SK-N-MC (cell line): ENCODE data around the gene CCR8.

ENCODE experiments used
- DNase-seq: peaks from one replicate; pipeline ENCODE4 v3.0.0-alpha.2; 2011; ENCODE audit warnings: low read depth, low spot score
- H3K27ac ChIP-seq: fragments of 200-600 bp; sonication (generic); 2 replicates; pipeline ENCODE4 v1.5.1; 2016; ENCODE audit warnings: mixed run types
- H3K36me3 ChIP-seq: fragments of 200-600 bp; sonication (generic); 2 replicates; pipeline ENCODE4 v1.6.1; 2017; ENCODE audit warnings: antibody characterized with exemption, low read length, mixed read lengths; ENCODE audit not compliant: insufficient read depth
- H3K4me3 ChIP-seq: fragments of 200-600 bp; sonication (generic); 2 replicates; pipeline ENCODE4 v1.5.1; 2016
- H3K9ac ChIP-seq: fragments of 200-600 bp; sonication (generic); 2 replicates; pipeline ENCODE4 v1.8.0; 2017; ENCODE audit warnings: mixed run types, mixed read lengths; ENCODE audit not compliant: insufficient read length
- H3K9me3 ChIP-seq: fragments of 200-600 bp; sonication (generic); 2 replicates; pipeline ENCODE4 v1.6.1; 2017; ENCODE audit warnings: low read depth, mild to moderate bottlenecking, antibody characterized with exemption, low read length, moderate library complexity, mixed read lengths
- EZH2 ChIP-seq: fragments of 200-600 bp; sonication (generic); IDR thresholded peaks from one replicate; pipeline ENCODE4 v1.6.1; 2017; ENCODE audit warnings: antibody characterized with exemption
- FOXP2 ChIP-seq: optimal IDR thresholded peaks from 2 replicates; pipeline ENCODE3; 2011; ENCODE audit warnings: mild to moderate bottlenecking, moderate library complexity; ENCODE audit not compliant: insufficient read depth; ENCODE audit errors: extremely low read length, control extremely low read depth
- POLR2AphosphoS5 ChIP-seq: IDR thresholded peaks from 2 replicates; pipeline ENCODE4 v1.6.1; 2012; ENCODE audit warnings: mild to moderate bottlenecking, low read depth, low read length, borderline replicate concordance

The CCR8 gene

DNA sequence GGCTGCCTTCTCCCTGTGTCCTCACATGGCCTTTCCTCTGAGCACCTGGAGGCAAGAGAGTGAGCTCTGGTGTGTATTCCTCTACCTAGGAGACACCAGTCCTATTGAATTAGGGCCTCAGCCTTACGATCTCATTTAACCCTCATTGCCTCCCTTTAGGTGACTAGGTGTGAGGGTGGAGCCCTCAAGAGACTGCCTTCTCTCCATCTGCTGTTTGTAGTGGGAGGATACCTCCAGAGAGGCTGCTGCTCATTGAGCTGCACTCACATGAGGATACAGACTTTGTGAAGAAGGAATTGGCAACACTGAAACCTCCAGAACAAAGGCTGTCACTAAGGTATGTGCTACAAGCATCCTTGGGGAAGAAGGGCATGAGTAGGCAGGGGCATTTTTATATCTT, at the start of gene CCR8:
TSS of gene CCR8 (plus strand) at position 217 of the 400 bp plus-strand sequence. CDS start 2,623 bp downstream, outside the sequence.
- H3K4me3 ChIP-seq = no peak within 1 kb of the TSS
- no peaks in the 10 kb centered on the region for H3K9me3 ChIP-seq
- H3K36me3 ChIP-seq = no peaks in the 10 kb centered on the region
- H3K27ac ChIP-seq = no peak within 1 kb of the TSS
- TF ChIP-seq EZH2 (no peak), POLR2AphosphoS5 (no peak), FOXP2 (no peak)
- H3K9ac ChIP-seq = no peak within 1 kb of the TSS
- DNase-seq = no peak

GRCh38 chr3:39279745-39280517, 49.6 kb upstream of the CCR8 start, which contains the start of gene CX3CR1:
Gene CX3CR1, minus strand, starts transcription at chr3:39280036. Its CDS starts 13,527 bp downstream, at chr3:39266509.
- H3K9me3 ChIP-seq = no peaks in the 10 kb centered on the region
- H3K27ac ChIP-seq = no peak within 1 kb of the TSS
- TF ChIP-seq POLR2AphosphoS5 (no peak), FOXP2 (no peak), EZH2 (no peak)
- no peak for DNase-seq
- no peaks in the 10 kb centered on the region for H3K36me3 ChIP-seq
- H3K4me3 ChIP-seq = no peak within 1 kb of the TSS
- no peak within 1 kb of the TSS for H3K9ac ChIP-seq

DNA sequence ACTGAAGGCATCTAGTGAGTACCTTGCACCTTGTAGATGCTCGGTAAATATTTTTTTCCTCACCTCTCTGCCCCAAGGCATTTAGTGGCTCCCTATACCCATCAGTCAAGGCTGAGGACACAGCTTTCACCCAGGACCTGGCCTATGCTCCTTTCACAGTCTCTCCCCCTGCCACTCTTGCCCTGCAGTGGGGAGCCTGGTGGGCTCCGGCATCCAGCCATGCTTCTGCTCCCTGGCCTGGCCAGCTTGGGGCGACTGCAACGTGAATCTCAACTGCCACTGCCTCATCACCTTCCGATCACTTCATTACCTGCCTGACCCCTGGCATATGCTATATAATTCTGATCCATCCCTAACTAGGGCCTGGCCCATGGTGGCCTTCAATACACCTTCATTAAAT, 48.9 kb upstream of the CCR8 start:
- Histone ChIP-seq H3K36me3 (no peaks in the 10 kb centered on the region), H3K4me3 (no peak overlapping the region), H3K9me3 (no peaks in the 10 kb centered on the region), H3K27ac (no peak overlapping the region), H3K9ac (no peak overlapping the region)
- TF ChIP-seq POLR2AphosphoS5 (no peak), EZH2 (no peak), FOXP2 (no peak)
- DNase-seq = no peak

DNA sequence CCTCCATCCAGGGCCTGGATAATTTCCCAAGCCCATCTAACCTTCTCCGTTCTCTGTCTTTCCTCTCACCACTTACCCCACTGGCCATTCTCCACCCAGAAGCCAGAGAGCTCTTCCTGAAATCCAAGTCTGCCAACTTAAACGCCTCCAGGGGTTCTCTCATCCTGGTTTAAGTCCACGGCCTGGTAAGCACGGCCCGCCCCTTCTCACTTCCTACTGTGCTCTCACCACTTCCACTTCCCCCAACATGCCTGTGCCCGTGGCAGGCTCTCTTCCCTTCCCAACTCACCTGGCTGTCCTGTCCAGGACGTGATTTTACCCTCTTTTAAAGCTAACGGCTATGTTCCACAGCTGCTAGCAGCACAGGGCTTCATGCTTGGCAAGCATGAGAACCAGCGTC, 48.0 kb upstream of the CCR8 start:
- Histone ChIP-seq H3K9me3 (no peaks in the 10 kb centered on the region), H3K36me3 (no peaks in the 10 kb centered on the region), H3K9ac (no peak overlapping the region), H3K27ac (no peak overlapping the region), H3K4me3 (no peak overlapping the region)
- no peak for DNase-seq
- TF ChIP-seq EZH2 (no peak), FOXP2 (no peak), POLR2AphosphoS5 (no peak)

DNA sequence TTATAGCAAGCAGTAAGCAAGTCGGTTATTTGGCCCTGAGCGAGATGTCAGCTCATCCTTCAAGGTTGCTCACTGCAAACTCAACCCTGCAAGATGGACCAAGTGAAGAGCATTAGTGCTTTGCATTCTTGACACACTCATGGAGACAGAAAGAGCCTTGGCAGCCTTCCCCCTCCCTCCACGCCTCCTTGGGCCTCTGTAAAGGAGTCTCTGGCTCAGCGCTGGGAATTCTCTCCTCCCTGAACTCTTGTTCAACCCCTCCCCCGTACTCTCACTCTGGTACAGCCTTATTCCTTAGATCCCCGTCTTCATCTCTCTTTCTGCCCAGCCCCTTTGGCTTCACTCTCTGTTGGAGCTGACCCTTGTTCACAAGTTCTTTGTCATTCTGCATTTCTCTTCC, 47.5 kb upstream of the CCR8 start:
- Histone ChIP-seq H3K9ac (no peak overlapping the region), H3K27ac (no peak overlapping the region), H3K36me3 (no peaks in the 10 kb centered on the region), H3K9me3 (no peaks in the 10 kb centered on the region), H3K4me3 (no peak overlapping the region)
- TF ChIP-seq POLR2AphosphoS5 = no peak
- no peak for TF ChIP-seq EZH2
- TF ChIP-seq FOXP2 = no peak
- no peak for DNase-seq

- H3K4me3 ChIP-seq = no peak overlapping the region
- no peak overlapping the region for H3K9ac ChIP-seq
- TF ChIP-seq FOXP2 = no peak
- no peak for TF ChIP-seq EZH2
- TF ChIP-seq POLR2AphosphoS5 = no peak
- no peaks in the 10 kb centered on the region for H3K36me3 ChIP-seq
- no peaks in the 10 kb centered on the region for H3K9me3 ChIP-seq
- no peak overlapping the region for H3K27ac ChIP-seq
- no peak for DNase-seq
Measured at GRCh38 chr3:39284457-39284881, 45.0 kb upstream of the CCR8 start.

- Histone ChIP-seq H3K27ac (no peak overlapping the region), H3K9ac (no peak overlapping the region), H3K36me3 (no peaks in the 10 kb centered on the region), H3K4me3 (no peak overlapping the region), H3K9me3 (no peaks in the 10 kb centered on the region)
- no peak for DNase-seq
- TF ChIP-seq FOXP2 = no peak
- TF ChIP-seq POLR2AphosphoS5 = no peak
- TF ChIP-seq EZH2 = no peak
Measured at GRCh38 chr3:39285332-39285731, 44.2 kb upstream of the CCR8 start.

GRCh38 chr3:39286771-39287170, 42.7 kb upstream of the CCR8 start:
- Histone ChIP-seq H3K36me3 (no peaks in the 10 kb centered on the region), H3K9ac (no peak overlapping the region), H3K4me3 (no peak overlapping the region), H3K27ac (no peak overlapping the region), H3K9me3 (no peaks in the 10 kb centered on the region)
- TF ChIP-seq EZH2 = no peak
- TF ChIP-seq POLR2AphosphoS5 = no peak
- no peak for TF ChIP-seq FOXP2
- no peak for DNase-seq

DNA sequence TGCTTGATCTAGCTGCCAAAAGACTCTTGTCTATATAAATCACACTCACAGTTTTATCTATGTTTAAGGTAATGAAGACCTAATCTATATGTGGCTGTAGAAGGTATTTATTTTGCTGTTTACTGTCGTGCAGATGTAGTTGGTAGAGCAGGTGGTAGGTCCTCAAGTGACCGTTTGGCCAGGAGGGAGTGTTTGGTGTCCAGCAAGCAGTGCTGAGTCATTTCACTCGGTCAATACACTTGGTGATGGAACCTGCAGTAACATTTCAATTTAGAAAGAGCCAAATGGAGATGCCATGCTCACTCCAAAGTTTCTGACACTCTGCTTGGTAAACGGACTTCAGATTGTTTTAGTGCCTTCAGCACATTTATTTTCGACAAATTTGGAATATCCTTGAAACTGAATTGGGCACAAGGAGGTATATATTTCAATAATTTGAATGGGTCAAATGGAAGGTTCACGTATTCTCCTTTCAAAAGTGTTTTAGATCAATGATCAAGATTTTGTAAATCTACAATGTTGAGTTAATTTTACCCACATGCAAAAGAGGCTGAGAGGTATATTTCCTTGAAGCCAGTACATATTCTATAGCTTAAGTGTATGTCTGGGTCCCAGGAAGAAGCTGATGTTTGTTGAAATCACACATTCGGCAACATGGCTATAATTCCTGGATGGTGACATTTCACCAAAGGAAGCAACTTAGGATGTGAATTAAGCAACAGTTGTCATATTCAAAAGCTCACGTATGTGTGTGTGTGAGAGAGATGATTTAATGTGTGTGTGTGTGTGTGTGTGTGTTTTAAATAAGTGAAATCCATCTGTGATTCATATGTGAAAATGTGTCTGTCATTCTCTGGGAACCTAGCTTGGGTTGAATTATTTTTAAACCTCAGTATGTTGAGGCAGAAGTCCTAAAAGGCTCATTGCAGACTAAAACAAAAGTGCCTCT, 42.0 kb upstream of the CCR8 start:
- no peak for TF ChIP-seq FOXP2
- TF ChIP-seq POLR2AphosphoS5 = no peak
- TF ChIP-seq EZH2 = no peak
- H3K4me3 ChIP-seq = no peak overlapping the region
- no peaks in the 10 kb centered on the region for H3K9me3 ChIP-seq
- DNase-seq = no peak
- H3K9ac ChIP-seq = no peak overlapping the region
- H3K36me3 ChIP-seq = no peaks in the 10 kb centered on the region
- H3K27ac ChIP-seq = no peak overlapping the region
